ENCODE data around the gene RAET1G. TPM values are rescaled to one million over a fixed set of nuclear protein-coding genes. Genes with fewer than 3 reads are reported as not detected.

The RAET1G gene
- total RNA-seq, 2 experiments from 2014 or later = not detected

- no peak for TF ChIP-seq CTCF (conservative IDR thresholded peaks at IDR 0.05; ENCODE audit: low read length)
- TF ChIP-seq EZH2phosphoT487 (IDR thresholded peaks at IDR 0.05; ENCODE audit: borderline replicate concordance, low read depth, low read length) = no peak
- POLR2A ChIA-PET = no interaction called here
- no TSS peak for BruUV-seq (replicated peaks)
- Histone ChIP-seq H3K27ac (ENCODE audit: low read depth, low read length, poor library complexity, severe bottlenecking) (no peak overlapping the region), H3K9me2 (ENCODE audit: insufficient read depth, low read length) (no peaks in the 10 kb centered on the region), H3K4me2 (ENCODE audit: low read length) (no peak overlapping the region), H3K36me3 (ENCODE audit: insufficient read depth, low read length) (no peaks in the 10 kb centered on the region), H3K9me3 (ENCODE audit: low read length) (no peaks in the 10 kb centered on the region), H4K20me1 (ENCODE audit: insufficient read depth, low read length) (no peaks in the 10 kb centered on the region), H3K4me3 (ENCODE audit: low read depth, low read length, poor library complexity, severe bottlenecking) (no peak overlapping the region), H2AFZ (ENCODE audit: low read length) (no peak overlapping the region), H3K4me1 (ENCODE audit: insufficient read depth, low read length, poor library complexity, severe bottlenecking) (no peaks in the 10 kb centered on the region), H3K79me2 (ENCODE audit: insufficient read depth, low read depth, low read length) (no peaks in the 10 kb centered on the region)
- CTCF ChIA-PET (ENCODE audit: unreplicated experiment) = no interaction called here
- intact Hi-C loops (cut with micrococcal nuclease; ENCODE audit: unreplicated experiment) = no loop called here
- DNase-seq (ENCODE audit: low spot score) = no peak
Measured at GRCh38 chr6:149891259-149891658, 31.7 kb downstream of the RAET1G start.

- BruUV-seq (replicated peaks) = no TSS peak
- H3K27ac ChIP-seq (ENCODE audit: low read depth, low read length, poor library complexity, severe bottlenecking) = no peak overlapping the region
Measured at GRCh38 chr6:149890629-149891045, 32.3 kb downstream of the RAET1G start.

GRCh38 chr6:149889326-149889725 is 33.6 kb downstream of the RAET1G start:
- Histone ChIP-seq H3K4me1 (ENCODE audit: insufficient read depth, low read length, poor library complexity, severe bottlenecking) (no peaks in the 10 kb centered on the region), H4K20me1 (ENCODE audit: insufficient read depth, low read length) (no peaks in the 10 kb centered on the region), H3K4me3 (ENCODE audit: low read depth, low read length, poor library complexity, severe bottlenecking) (no peak overlapping the region), H3K27ac (ENCODE audit: low read depth, low read length, poor library complexity, severe bottlenecking) (no peak overlapping the region), H3K9me2 (ENCODE audit: insufficient read depth, low read length) (no peaks in the 10 kb centered on the region), H3K9me3 (ENCODE audit: low read length) (no peaks in the 10 kb centered on the region), H3K4me2 (ENCODE audit: low read length) (no peak overlapping the region), H3K79me2 (ENCODE audit: insufficient read depth, low read depth, low read length) (no peaks in the 10 kb centered on the region), H3K36me3 (ENCODE audit: insufficient read depth, low read length) (no peaks in the 10 kb centered on the region), H2AFZ (ENCODE audit: low read length) (no peak overlapping the region)
- no peak for DNase-seq (ENCODE audit: low spot score)
- POLR2A ChIA-PET = no interaction called here
- TF ChIP-seq EZH2phosphoT487 (IDR thresholded peaks at IDR 0.05; ENCODE audit: borderline replicate concordance, low read depth, low read length) (no peak), CTCF (conservative IDR thresholded peaks at IDR 0.05; ENCODE audit: low read length) (no peak)
- CTCF ChIA-PET (ENCODE audit: unreplicated experiment) = no interaction called here
- intact Hi-C loops (cut with micrococcal nuclease; ENCODE audit: unreplicated experiment) = no loop called here
- no TSS peak for BruUV-seq (replicated peaks)

More at GRCh38 chr6:149890629-149891045, 32.3 kb downstream of the RAET1G start:
- Histone ChIP-seq H3K9me3 (ENCODE audit: low read length) (no peaks in the 10 kb centered on the region), H3K36me3 (ENCODE audit: insufficient read depth, low read length) (no peaks in the 10 kb centered on the region), H3K9me2 (ENCODE audit: insufficient read depth, low read length) (no peaks in the 10 kb centered on the region), H3K4me3 (ENCODE audit: low read depth, low read length, poor library complexity, severe bottlenecking) (no peak overlapping the region), H3K79me2 (ENCODE audit: insufficient read depth, low read depth, low read length) (no peaks in the 10 kb centered on the region), H3K4me2 (ENCODE audit: low read length) (no peak overlapping the region), H2AFZ (ENCODE audit: low read length) (no peak overlapping the region), H4K20me1 (ENCODE audit: insufficient read depth, low read length) (no peaks in the 10 kb centered on the region), H3K4me1 (ENCODE audit: insufficient read depth, low read length, poor library complexity, severe bottlenecking) (no peaks in the 10 kb centered on the region)
- ChIA-PET POLR2A (no interaction called here), CTCF (ENCODE audit: unreplicated experiment) (no interaction called here)
- DNase-seq (ENCODE audit: low spot score) = no peak
- intact Hi-C loops (cut with micrococcal nuclease; ENCODE audit: unreplicated experiment) = no loop called here
- TF ChIP-seq EZH2phosphoT487 (IDR thresholded peaks at IDR 0.05; ENCODE audit: borderline replicate concordance, low read depth, low read length) = no peak
- no peak for TF ChIP-seq CTCF (conservative IDR thresholded peaks at IDR 0.05; ENCODE audit: low read length)

Measured in OCI-LY7 (cell line).